Stimulated activated naive CD4-positive, alpha-beta T cell treated with Interleukin-2 at 50 U/mL for 16 hours (primary cell): ENCODE results near the gene ANO6.
"Not testable (repeated sequence)": the region's sequence is repeated elsewhere in the genome, so short reads cannot be mapped to it uniquely, and the experiment has no call there.

Experiments
- DNase-seq: peaks from one replicate; lab custom pipeline; 2025; lab: John Stamatoyannopoulos, UW

The ANO6 gene

GRCh38 chr12:45350861-45351260 lies 135.0 kb downstream of the ANO6 start:
- DNase-seq: no peak

GRCh38 chr12:45351921-45352670 lies 136.2 kb downstream of the ANO6 start:
- no peak for DNase-seq

- DNase-seq: no peak
These were observed 138.0 kb downstream of the ANO6 start for GRCh38 chr12:45353944-45354343.

- no peak for DNase-seq
These were observed 138.5 kb downstream of the ANO6 start for GRCh38 chr12:45354399-45354798.

- DNase-seq: no peak
These were observed 139.8 kb downstream of the ANO6 start for GRCh38 chr12:45355730-45356129.

- DNase-seq: no peak
These were observed 141.1 kb downstream of the ANO6 start for GRCh38 chr12:45356822-45357538.

GRCh38 chr12:45357539-45358417 lies 141.9 kb downstream of the ANO6 start:
- no peak for DNase-seq

- DNase-seq: no peak
These were observed 146.4 kb downstream of the ANO6 start for GRCh38 chr12:45362291-45362690.

- DNase-seq: no peak
These were observed 148.0 kb downstream of the ANO6 start for GRCh38 chr12:45363903-45364302.

- DNase-seq: no peak
These were observed 153.1 kb downstream of the ANO6 start for GRCh38 chr12:45368841-45369489.

- DNase-seq: no peak
These were observed 161.9 kb downstream of the ANO6 start for GRCh38 chr12:45377815-45378214.

GRCh38 chr12:45379261-45379660 lies 163.4 kb downstream of the ANO6 start:
- DNase-seq: no peak

GRCh38 chr12:45381351-45381750 lies 165.5 kb downstream of the ANO6 start:
- no peak for DNase-seq

GRCh38 chr12:45388545-45388944 lies 172.7 kb downstream of the ANO6 start:
- no peak for DNase-seq

- DNase-seq: no peak
These were observed 173.5 kb downstream of the ANO6 start for GRCh38 chr12:45389426-45389825.

- not testable (repeated sequence) for DNase-seq
These were observed 181.6 kb downstream of the ANO6 start for GRCh38 chr12:45397499-45397898.

GRCh38 chr12:45398552-45398951 lies 182.7 kb downstream of the ANO6 start:
- DNase-seq: no peak

- DNase-seq: no peak
These were observed 185.1 kb downstream of the ANO6 start for GRCh38 chr12:45400991-45401390.

- DNase-seq: no peak
These were observed 186.4 kb downstream of the ANO6 start for GRCh38 chr12:45402288-45402687.

- no peak for DNase-seq
These were observed 191.3 kb downstream of the ANO6 start for GRCh38 chr12:45406988-45407850.
